ENCODE measurements around the gene NAT8L. TPM values are rescaled to one million over a fixed set of nuclear protein-coding genes. Genes with fewer than 3 reads are reported as not detected.

The NAT8L gene
- total RNA-seq, 3 donors from 2014 or later (not counting 1 experiment from before 2014, with no cell fraction given) = not detected

GRCh38 chr4:2058264-2059045 lies 672 bp upstream of the NAT8L start:
- no peak overlapping the region for H3K4me3 Mint-ChIP-seq
- ATAC-seq = peak in 1 of 3 donors; percentile 22
- intact Hi-C loops (cut with micrococcal nuclease) = no loop called here

GRCh38 chr4:2059726-2060602 lies 837 bp downstream of the NAT8L start:
- TF ChIP-seq CTCF (IDR thresholded peaks at IDR 0.05) = no peak
- H3K4me1 Mint-ChIP-seq = no peaks in the 10 kb centered on the region
- no peak overlapping the region for H3K27ac ChIP-seq (ENCODE audit: low read length)
- H3K4me1 ChIP-seq (ENCODE audit: control insufficient read depth, insufficient read depth, low read length) = peaks cover 3% of the 10 kb centered on the region
- 5% methylated on average over 98 of the region's 102 CpGs for WGBS (ENCODE audit: insufficient coverage)
- H3K9me3 ChIP-seq (ENCODE audit: control insufficient read depth, insufficient read depth, low read length) = no peaks in the 10 kb centered on the region
- H3K27me3 Mint-ChIP-seq (ENCODE audit: low read depth in 2 of 2) = peaks cover 21 to 24% of the 10 kb centered on the region in 2 donors
- peak in 1 of 3 donors; percentile 39 for ATAC-seq
- no peaks in the 10 kb centered on the region for H3K9me3 Mint-ChIP-seq
- intact Hi-C loops (cut with micrococcal nuclease) = no loop called here
- H3K4me3 ChIP-seq (ENCODE audit: low read length) = no peak overlapping the region
- peaks cover 3% of the 10 kb centered on the region for H3K27me3 ChIP-seq (ENCODE audit: control insufficient read depth, insufficient read depth, low read length)
- H3K4me3 Mint-ChIP-seq = no peak overlapping the region
- H3K36me3 ChIP-seq (ENCODE audit: control insufficient read depth, insufficient read depth, low read length) = no peaks in the 10 kb centered on the region
- no peak overlapping the region for H3K27ac Mint-ChIP-seq
- peak in 1 of 2 donors; percentile 36 for DNase-seq
- no peaks in the 10 kb centered on the region for H3K36me3 Mint-ChIP-seq

More at GRCh38 chr4:2058264-2059045, 672 bp upstream of the NAT8L start:
- H3K27ac Mint-ChIP-seq = no peak overlapping the region
- peaks cover 3% of the 10 kb centered on the region for H3K27me3 ChIP-seq (ENCODE audit: control insufficient read depth, insufficient read depth, low read length)
- H3K36me3 Mint-ChIP-seq = no peaks in the 10 kb centered on the region
- H3K9me3 Mint-ChIP-seq = no peaks in the 10 kb centered on the region
- no peaks in the 10 kb centered on the region for H3K36me3 ChIP-seq (ENCODE audit: control insufficient read depth, insufficient read depth, low read length)
- H3K4me3 ChIP-seq (ENCODE audit: low read length) = no peak overlapping the region
- no peak overlapping the region for H3K27ac ChIP-seq (ENCODE audit: low read length)
- peaks cover 24 to 31% of the 10 kb centered on the region in 2 donors for H3K27me3 Mint-ChIP-seq (ENCODE audit: low read depth in 2 of 2)
- peaks cover 3% of the 10 kb centered on the region for H3K4me1 ChIP-seq (ENCODE audit: control insufficient read depth, insufficient read depth, low read length)
- TF ChIP-seq CTCF (IDR thresholded peaks at IDR 0.05) = no peak
- no peaks in the 10 kb centered on the region for H3K4me1 Mint-ChIP-seq
- peak in 1 of 2 donors; percentile 29 for DNase-seq
- 2% methylated on average over 93 of the region's 93 CpGs for WGBS (ENCODE audit: insufficient coverage)
- H3K9me3 ChIP-seq (ENCODE audit: control insufficient read depth, insufficient read depth, low read length) = no peaks in the 10 kb centered on the region

GRCh38 chr4:2060611-2061185 lies 1.6 kb downstream of the NAT8L start:
- peaks cover 3% of the 10 kb centered on the region for H3K4me1 ChIP-seq (ENCODE audit: control insufficient read depth, insufficient read depth, low read length)
- no peak overlapping the region for H3K27ac ChIP-seq (ENCODE audit: low read length)
- TF ChIP-seq CTCF (IDR thresholded peaks at IDR 0.05) = no peak
- no peaks in the 10 kb centered on the region for H3K36me3 ChIP-seq (ENCODE audit: control insufficient read depth, insufficient read depth, low read length)
- no peak overlapping the region for H3K4me3 ChIP-seq (ENCODE audit: low read length)
- no peaks in the 10 kb centered on the region for H3K36me3 Mint-ChIP-seq
- DNase-seq (no peak), ATAC-seq (no peak)
- H3K27me3 Mint-ChIP-seq (ENCODE audit: low read depth in 2 of 2) = peaks cover 19 to 20% of the 10 kb centered on the region in 2 donors
- no peaks in the 10 kb centered on the region for H3K4me1 Mint-ChIP-seq
- WGBS (ENCODE audit: insufficient coverage) = 65% methylated on average over 54 of the region's 54 CpGs
- H3K27me3 ChIP-seq (ENCODE audit: control insufficient read depth, insufficient read depth, low read length) = peaks cover 3% of the 10 kb centered on the region
- H3K9me3 Mint-ChIP-seq = no peaks in the 10 kb centered on the region
- intact Hi-C loops (cut with micrococcal nuclease) = no loop called here
- no peak overlapping the region for H3K27ac Mint-ChIP-seq
- no peak overlapping the region for H3K4me3 Mint-ChIP-seq
- no peaks in the 10 kb centered on the region for H3K9me3 ChIP-seq (ENCODE audit: control insufficient read depth, insufficient read depth, low read length)

All from natural killer cell (primary cell).